Fibroblast of the conjunctiva (primary cell): ENCODE measurements around the gene MAGIX.

ENCODE experiments used
- DNase-seq: peaks from one replicate; pipeline ENCODE4 v3.0.0-alpha.2; 2010; ENCODE audit warnings: low read depth

The MAGIX gene

GRCh38 chrX:49206543-49206942 lies 44.0 kb downstream of the MAGIX start:
- no peak for DNase-seq

GRCh38 chrX:49208399-49208798 lies 45.8 kb downstream of the MAGIX start:
- DNase-seq, result no peak

GRCh38 chrX:49209434-49210251 lies 47.1 kb downstream of the MAGIX start:
- no peak for DNase-seq

GRCh38 chrX:49210406-49210805 lies 47.8 kb downstream of the MAGIX start:
- no peak for DNase-seq

GRCh38 chrX:49211074-49211473 lies 48.5 kb downstream of the MAGIX start:
- no peak for DNase-seq

GRCh38 chrX:49212209-49212608 lies 49.7 kb downstream of the MAGIX start:
- no peak for DNase-seq

- DNase-seq, result no peak
Observed at GRCh38 chrX:49212861-49213260, 50.3 kb downstream of the MAGIX start.

- no peak for DNase-seq
Observed at GRCh38 chrX:49214416-49214815, 51.9 kb downstream of the MAGIX start.

GRCh38 chrX:49214996-49215526 lies 52.5 kb downstream of the MAGIX start:
- no peak for DNase-seq
